Lower leg skin (tissue), 4 donors: ENCODE measurements around the gene RAP1GAP2. TPM values are rescaled to one million over a fixed set of nuclear protein-coding genes. Genes with fewer than 3 reads are reported as not detected.
"Not testable (repeated sequence)": the region's sequence is repeated elsewhere in the genome, so short reads cannot be mapped to it uniquely, and the experiment has no call there.

Experiments
- DNase-seq, 2 donors: peaks; one replicate each; pipeline ENCODE4 v3.0.0-alpha.2; 2019; ENCODE audit warnings: low spot score in 2 of 2
- H3K4me3 ChIP-seq: fragments of 200-600 bp; sonication (generic); 2 replicates; pipeline ENCODE4 v1.5.1; 2017; ENCODE audit warnings: mild to moderate bottlenecking, low read depth; ENCODE audit not compliant: poor library complexity, severe bottlenecking
- CTCF ChIP-seq, 3 donors: fragments of 450-650 bp; IDR thresholded peaks; one replicate each; pipeline ENCODE4 v1.5.1; 2016; ENCODE audit warnings: antibody characterized with exemption in 3 of 3, mild to moderate bottlenecking in 3 of 3, moderate library complexity in 2 of 3
- POLR2A ChIP-seq, 2 donors: fragments of 450-650 bp; IDR thresholded peaks; one replicate each; pipeline ENCODE4 v1.6.1; 2016 to 2017; ENCODE audit warnings: antibody characterized with exemption in 2 of 2, mild to moderate bottlenecking in 1 of 2, moderate library complexity in 1 of 2
- WGBS, 2 donors: methylation state at CpG; one replicate each; pipeline ENCODE4 v1.1.5; 2018; 5-methylcytosine and 5-hydroxymethylcytosine counted together
- intact Hi-C: fragments of 100-400 bp; cut with DNase I; formaldehyde crosslinking; loops from one replicate; pipeline ENCODE4 v1.15.0; 2023; ENCODE audit warnings: low total_unique reads
- total RNA-seq, 4 donors: library from RNA; depleted of rRNA; stranded (reverse); fragments of >200 nt; gene quantifications; one replicate each; pipeline ENCODE4 v1.1.0, GENCODE V29; 2016

Gene RAP1GAP2
- total RNA-seq, 4 donors from 2014 or later, result 9.2 to 15.3 (median 12.8) TPM

- intact Hi-C loops, result no loop called here
- DNase-seq, result peak in 1 of 2 donors; percentile 59
- WGBS, 2 donors, result 94 to 96% methylated on average over 6 of the region's 6 CpGs
Observed at GRCh38 chr17:2981325-2981724, 185.1 kb downstream of the RAP1GAP2 start.

GRCh38 chr17:2982854-2983253 lies 186.6 kb downstream of the RAP1GAP2 start:
- WGBS, 2 donors, result 54 to 58% methylated on average over 18 of the region's 18 CpGs
- H3K4me3 ChIP-seq, result no peak overlapping the region
- TF ChIP-seq POLR2A (IDR thresholded peaks at IDR 0.05) (no peak), CTCF (IDR thresholded peaks at IDR 0.05) (no peak)
- intact Hi-C loops, result no loop called here
- DNase-seq, result peak; percentile 75 to 94

More at GRCh38 chr17:2981325-2981724, 185.1 kb downstream of the RAP1GAP2 start:
- H3K4me3 ChIP-seq, result no peak overlapping the region
- TF ChIP-seq CTCF (IDR thresholded peaks at IDR 0.05) (no peak), POLR2A (IDR thresholded peaks at IDR 0.05) (no peak)

- WGBS, 2 donors, result 68 to 71% methylated on average over 9 of the region's 9 CpGs
- no peak for DNase-seq
- TF ChIP-seq POLR2A (IDR thresholded peaks at IDR 0.05), result no peak
- no peak for TF ChIP-seq CTCF (IDR thresholded peaks at IDR 0.05)
- intact Hi-C loops, result no loop called here
- H3K4me3 ChIP-seq, result no peak overlapping the region
Observed at GRCh38 chr17:2983255-2983654, 187.0 kb downstream of the RAP1GAP2 start.

GRCh38 chr17:2985318-2985717 lies 189.1 kb downstream of the RAP1GAP2 start:
- WGBS, 2 donors, result 88 to 90% methylated on average over 5 of the region's 5 CpGs
- DNase-seq, result peak in 1 of 2 donors; percentile 36
- intact Hi-C loops, result no loop called here
- H3K4me3 ChIP-seq, result no peak overlapping the region
- TF ChIP-seq CTCF (IDR thresholded peaks at IDR 0.05) (no peak), POLR2A (IDR thresholded peaks at IDR 0.05) (no peak)

GRCh38 chr17:2986925-2987324 lies 190.7 kb downstream of the RAP1GAP2 start:
- TF ChIP-seq CTCF (IDR thresholded peaks at IDR 0.05), result no peak
- intact Hi-C loops, result no loop called here
- 91 to 95% methylated on average over 5 of the region's 5 CpGs for WGBS, 2 donors
- H3K4me3 ChIP-seq, result no peak overlapping the region
- peak in 1 of 2 donors; percentile 49 for DNase-seq

- intact Hi-C loops, H3K4me3 ChIP-seq: not testable (repeated sequence)
- 89 to 93% methylated on average over 11 of the region's 11 CpGs for WGBS, 2 donors
- peak in 1 of 2 donors; percentile 82 for DNase-seq
Observed at GRCh38 chr17:2989396-2989795, 193.2 kb downstream of the RAP1GAP2 start.
